K562 (cell line): Measurements from ENCODE around the gene ZBTB8A. TPM values are rescaled to one million over a fixed set of nuclear protein-coding genes. Genes with fewer than 3 reads are reported as not detected.

ENCODE experiments used
- ATAC-seq: fragments of 200-7000 bp; cut with Tn5 transposase; 3 replicates; pipeline ENCODE4 v1.9.1; 2020; ENCODE audit warnings: moderate library complexity
- BruUV-seq: library from RNA; stranded (reverse); fragments of 400-500 nt; replicated peaks from 2 replicates; lab custom pipeline; 2021; lab: Mats Ljungman, UMichigan
- CTCF ChIA-PET: fragments of 300-600 bp; formaldehyde crosslinking; extraction: SDS; loops from one replicate; lab custom pipeline; 2021; ENCODE audit warnings: low intra/inter-chr PET ratio; lab: Yijun Ruan, JAX
- POLR2A ChIA-PET: fragments of 300-600, 350-650 bp; sonication (Branson Sonifier 250); formaldehyde crosslinking; extraction: SDS; loops from one replicate; lab custom pipeline; 2021; ENCODE audit warnings: antibody characterized with exemption, inconsistent platforms; lab: Yijun Ruan, JAX
- DNase-seq, 4 experiments: peaks; one replicate each; pipeline versions ENCODE4 v3.0.0 to v3.0.0-alpha.2; 2011 to 2018; ENCODE audit warnings: low spot score in 3 of 4, mixed read lengths in 3 of 4; ENCODE audit errors: extremely low read depth in 1 of 4
- FAIRE-seq: peaks from 2 replicates; lab custom pipeline; 2011; peaks lifted over from hg19 to GRCh38; lab: Jason Lieb, UNC
- H2AFZ ChIP-seq: 2 replicates; pipeline ENCODE4 v1.6.0; 2011; ENCODE audit warnings: low read depth, low read length, control low read depth, inconsistent platforms
- H3K27ac ChIP-seq: fragments of 200-600 bp; 3 replicates; pipeline ENCODE4 v1.8.0; 2011; ENCODE audit warnings: low read depth, mild to moderate bottlenecking, control low read depth, inconsistent platforms, low read length, moderate library complexity, mixed read lengths; ENCODE audit errors: extremely low read depth
- H3K27me3 ChIP-seq, 2 experiments: fragments of 300-600 bp in 1 of 2; 2 replicates in 1 of 2; 3 replicates in 1 of 2; pipeline versions ENCODE4 v1.6.0 to v1.8.0; 2011; ENCODE audit warnings: inconsistent platforms in 2 of 2, low read length in 2 of 2, mild to moderate bottlenecking in 1 of 2, mixed read lengths in 1 of 2, moderate library complexity in 1 of 2; ENCODE audit not compliant: control insufficient read depth in 2 of 2, insufficient read depth in 2 of 2
- H3K36me3 ChIP-seq: fragments of 300-600 bp; 3 replicates; pipeline ENCODE4 v1.8.0; 2011; ENCODE audit warnings: mild to moderate bottlenecking, low read length, inconsistent platforms; ENCODE audit not compliant: control insufficient read depth, insufficient read depth
- H3K4me1 ChIP-seq, 2 experiments: fragments of 200-600 bp in 1 of 2; replicated peaks in 1 of 2; 2 replicates in 1 of 2; 3 replicates in 1 of 2; pipeline versions ENCODE4 v1.5.1 to v1.8.0; 2011; ENCODE audit warnings: inconsistent platforms in 2 of 2, low read length in 2 of 2, mild to moderate bottlenecking in 1 of 2, mixed read lengths in 1 of 2, moderate library complexity in 1 of 2; ENCODE audit not compliant: control insufficient read depth in 2 of 2, insufficient read depth in 2 of 2
- H3K4me2 ChIP-seq: 2 replicates; pipeline ENCODE4 v1.6.1; 2011; ENCODE audit warnings: low read length, control low read depth, inconsistent platforms, mixed read lengths; ENCODE audit not compliant: insufficient read depth
- H3K4me3 ChIP-seq: fragments of 200-600 bp; sonication (generic), shearing (Covaris generic); 2 replicates; pipeline ENCODE4 v1.5.1; 2016; ENCODE audit warnings: control low read depth, inconsistent platforms
- H3K79me2 ChIP-seq: fragments of 200-600 bp; 3 replicates; pipeline ENCODE4 v1.8.0; 2011; ENCODE audit warnings: low read length, inconsistent platforms; ENCODE audit not compliant: control insufficient read depth, insufficient read depth
- H3K9ac ChIP-seq, 2 experiments: 2 replicates each; pipeline versions ENCODE4 v1.6.0 to v1.6.1; 2011; ENCODE audit warnings: low read depth in 2 of 2, low read length in 2 of 2, control low read depth in 1 of 2, inconsistent platforms in 1 of 2, mild to moderate bottlenecking in 1 of 2, mixed read lengths in 1 of 2; ENCODE audit not compliant: insufficient read depth in 1 of 2
- H3K9me1 ChIP-seq: one replicate; pipeline ENCODE4 v1.6.0; 2011; ENCODE audit warnings: inconsistent platforms, mild to moderate bottlenecking, low read length, moderate library complexity; ENCODE audit not compliant: control insufficient read depth, insufficient read depth
- H3K9me3 ChIP-seq: replicated peaks from 2 replicates; pipeline ENCODE4 v1.5.1; 2011; ENCODE audit warnings: low read depth, low read length, inconsistent platforms; ENCODE audit not compliant: control insufficient read depth, insufficient read depth
- H4K20me1 ChIP-seq: replicated peaks from 2 replicates; pipeline ENCODE4 v1.6.1; 2011; ENCODE audit warnings: low read length, inconsistent platforms, mixed read lengths; ENCODE audit not compliant: control insufficient read depth, insufficient read depth
- EHMT2 ChIP-seq: fragments of 450-650 bp; IDR thresholded peaks from 2 replicates; pipeline ENCODE4 v1.6.1; 2018; ENCODE audit warnings: antibody characterized with exemption
- KAT8 ChIP-seq: fragments of 450-650 bp; IDR thresholded peaks from 2 replicates; pipeline ENCODE4 v1.6.1; 2016; ENCODE audit warnings: low read depth, mild to moderate bottlenecking
- MTA3 ChIP-seq: fragments of 450-650 bp; formaldehyde crosslinking; IDR thresholded peaks from 2 replicates; pipeline ENCODE4 v1.6.1; 2017; ENCODE audit warnings: mild to moderate bottlenecking, borderline replicate concordance
- MYC ChIP-seq, 2 experiments: fragments of 250-450 bp in 1 of 2; sonication (Bioruptor Pico) in 1 of 2; IDR thresholded peaks; 2 replicates each; pipeline versions ENCODE4 v1.5.1 to v1.6.1; 2012 to 2021; ENCODE audit warnings: low read depth in 2 of 2, borderline replicate concordance in 1 of 2, improper control_type of control experiment in 1 of 2, low read length in 1 of 2, mild to moderate bottlenecking in 1 of 2, moderate library complexity in 1 of 2
- NR3C1 ChIP-seq: sonication (generic); formaldehyde crosslinking; IDR thresholded peaks from 2 replicates; pipeline ENCODE4 v1.8.1; 2022; ENCODE audit warnings: missing genetic modification reagents
- RBBP5 ChIP-seq: fragments of 200-600 bp; sonication (generic); IDR thresholded peaks from 2 replicates; pipeline ENCODE4 v1.6.1; 2012; ENCODE audit warnings: borderline replicate concordance, mild to moderate bottlenecking, low read length, control low read depth, inconsistent platforms; ENCODE audit not compliant: insufficient read depth, poor library complexity, severe bottlenecking
- SRSF7 ChIP-seq: fragments of 200-400 bp; formaldehyde crosslinking; optimal IDR thresholded peaks from 2 replicates; pipeline ENCODE3; 2017; ENCODE audit warnings: mild to moderate bottlenecking, low read depth, low read length
- ZFPM2 ChIP-seq: fragments of 250-450 bp; sonication (Bioruptor Pico); IDR thresholded peaks from 2 replicates; pipeline ENCODE4 v1.5.1; 2022; ENCODE audit warnings: mild to moderate bottlenecking
- ZNF12 ChIP-seq: sonication (generic); formaldehyde crosslinking; IDR thresholded peaks from 2 replicates; pipeline ENCODE4 v1.4.0; 2020; ENCODE audit warnings: mild to moderate bottlenecking, missing genetic modification reagents
- ZNF274 ChIP-seq: IDR thresholded peaks from 2 replicates; pipeline ENCODE4 v1.6.1; 2011; ENCODE audit warnings: low read depth, mild to moderate bottlenecking, low read length, moderate library complexity, borderline replicate concordance
- WGBS: fragments of 100-300 bp; shearing (Covaris generic); methylation state at CpG from one replicate; pipeline ENCODE4 v1.1.6; 2016; ENCODE audit warnings: low coverage, mixed read lengths; ENCODE audit not compliant: insufficient coverage; ENCODE audit errors: missing lambda C conversion rate; 5-methylcytosine and 5-hydroxymethylcytosine counted together
- in situ Hi-C: fragments of 300-500 bp; cut with MboI; formaldehyde crosslinking; loops from 4 replicates; pipeline ENCODE4 v1.15.0; 2018; ENCODE audit warnings: inconsistent platforms, mixed read lengths
- intact Hi-C: fragments of 100-400 bp; cut with micrococcal nuclease; formaldehyde crosslinking; loops from 2 replicates; pipeline ENCODE4 v1.14.2; 2022
- polyA plus RNA-seq, 8 experiments: library from polyadenylated mRNA; depleted of rRNA in 4 of 8; stranded (reverse) in 5 of 8; unstranded in 3 of 8; fragments of >200 nt; fragmentation: Nextera tagmentation in 2 of 8; fragmentation: Illumina TruSeq in 1 of 8; extraction: Ambion mirVana in 2 of 8; extraction: Trizol in 1 of 8; gene quantifications; 2 replicates each; pipeline versions ENCODE4 v1.2.1 to v1.2.3, GENCODE V29; 2011 to 2014; ENCODE audit warnings: inconsistent platforms in 1 of 8, missing spikeins in 1 of 8
- total RNA-seq, 7 experiments: library from RNA; depleted of rRNA in 6 of 7; stranded (reverse); fragments of >200 nt in 6 of 7; fragmentation: Illumina TruSeq in 2 of 7; extraction: Trizol in 2 of 7; gene quantifications; 2 replicates each; pipeline versions ENCODE4 v1.2.1 to v1.2.3, GENCODE V29; 2011 to 2021; ENCODE audit warnings: low replicate concordance in 1 of 7

ZBTB8A gene
- total and polyA plus RNA-seq, 9 of the 15 experiments (the other 6 are each of a cell fraction or from before 2014, with no cell fraction given), result 0.01 to 0.64 (median 0.09) TPM

DNA sequence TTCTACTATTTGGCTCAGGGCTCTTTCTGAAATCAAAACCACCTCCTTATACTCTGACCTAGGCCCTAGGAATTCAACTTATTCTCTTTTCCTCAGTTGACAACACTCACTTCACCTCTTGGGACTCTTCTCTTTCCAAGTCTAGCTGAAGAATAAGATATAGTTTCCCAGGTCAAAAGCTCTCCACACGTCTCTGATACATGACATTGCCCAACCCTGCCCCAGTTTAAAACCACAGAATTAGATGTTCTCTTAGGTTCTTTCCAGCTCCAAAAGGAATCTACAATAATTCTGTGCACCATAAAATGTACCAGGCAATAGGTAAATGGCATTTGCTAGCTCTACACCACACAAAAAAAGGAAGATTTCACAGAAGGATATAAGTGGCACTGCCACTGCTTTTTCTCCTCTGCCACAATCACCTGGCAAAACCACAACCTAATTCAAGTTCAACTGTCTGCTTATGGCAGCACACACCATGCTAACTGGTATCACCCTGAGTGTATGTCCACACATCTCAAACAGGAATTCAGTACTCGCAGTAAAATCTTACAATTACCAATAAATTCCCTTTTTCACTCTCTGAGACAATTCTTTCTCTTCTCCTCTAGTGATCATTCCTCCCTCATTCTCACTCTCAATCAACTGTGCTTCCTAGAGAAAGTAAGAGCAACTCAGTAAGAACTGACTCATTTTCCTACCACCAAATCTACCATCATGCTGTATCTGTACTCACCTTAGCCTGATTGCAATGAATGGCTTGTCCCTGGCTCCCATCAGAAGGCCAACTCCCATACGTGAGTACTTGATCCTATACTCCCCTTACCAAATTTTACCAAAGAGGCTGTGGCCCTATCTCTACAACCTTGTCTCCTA, 83.8 kb downstream of the ZBTB8A start:
- no peak for DNase-seq
- TSS peak; percentile 3 for BruUV-seq

More for the DNA sequence above, 83.8 kb downstream of the ZBTB8A start:
- H2AFZ ChIP-seq, result no peak overlapping the region
- H3K4me2 ChIP-seq, result no peak overlapping the region
- H3K79me2 ChIP-seq, result no peaks in the 10 kb centered on the region
- H3K9me3 ChIP-seq, result no peaks in the 10 kb centered on the region
- no peak overlapping the region for H3K27ac ChIP-seq
- no peak for TF ChIP-seq MTA3
- no peak for TF ChIP-seq MYC (IDR thresholded peaks at IDR 0.05; ENCODE audit: low read depth, low read length)
- no peak for TF ChIP-seq MYC (CRISPR knock-in tag; IDR thresholded peaks at IDR 0.05; ENCODE audit: borderline replicate concordance, low read depth)
- no peak for TF ChIP-seq EHMT2
- TF ChIP-seq RBBP5, result no peak
- TF ChIP-seq ZNF12 (CRISPR knock-in tag), result no peak
- no peak for TF ChIP-seq SRSF7
- TF ChIP-seq ZFPM2, result no peak
- no peak for TF ChIP-seq ZNF274
- TF ChIP-seq NR3C1 (CRISPR knock-in tag), result no peak
- TF ChIP-seq KAT8, result no peak
- intact Hi-C loops (loop anchor here (2.0 to 5.0 kb wide), 2 partner anchors 101 to 174 kb away; no protein-coding TSS in a partner anchor), in situ Hi-C loops (no loop called here)
- ChIA-PET POLR2A (interaction anchor here (0.6 kb wide), 1 partner anchor 25 kb away, joined by 6 read pairs; no protein-coding TSS in a partner anchor), CTCF (no interaction called here)
- no peaks in the 10 kb centered on the region; the same call in 1 of the 2 replicates for H4K20me1 ChIP-seq
- H3K27me3 ChIP-seq, result no peaks in the 10 kb centered on the region
- no peaks in the 10 kb centered on the region; a peak in 1 of 5 replicates for H3K4me1 ChIP-seq
- no peaks in the 10 kb centered on the region for H3K9me1 ChIP-seq
- H3K4me3 ChIP-seq, result no peak overlapping the region
- H3K9ac ChIP-seq, result no peak overlapping the region; a peak in 1 of 4 replicates
- ATAC-seq (no peak), FAIRE-seq (no peak)
- H3K36me3 ChIP-seq, result peaks cover 40% of the 10 kb centered on the region; the same call in 1 of the 3 replicates
- 62% methylated on average over 3 of the region's 3 CpGs for WGBS
